Pancreas (tissue), 10 donors: Measurements from ENCODE around the gene RAP1GAP. TPM values are rescaled to one million over a fixed set of nuclear protein-coding genes. Genes with fewer than 3 reads are reported as not detected.

Experiments
- ATAC-seq, 4 donors: fragments of 200-7000 bp; cut with Tn5 transposase; one replicate each; pipeline versions ENCODE4 v1.8.0 to v1.9.1; 2020; ENCODE audit warnings: mild to moderate bottlenecking in 4 of 4, moderate library complexity in 4 of 4
- DNase-seq, 6 donors: peaks; one replicate each; pipeline ENCODE4 v3.0.0-alpha.2; 2020
- FAIRE-seq: peaks from 2 replicates; lab custom pipeline; 2012; peaks lifted over from hg19 to GRCh38; lab: Jason Lieb, UNC
- H3K27ac ChIP-seq, 4 donors: fragments of 200-600 bp; sonication (generic); 1 replicate in 3 of 4; 2 replicates in 1 of 4; pipeline versions ENCODE4 v1.5.0 to v1.8.0; 2020
- H3K27me3 ChIP-seq, 4 donors: fragments of 200-600 bp; one replicate each; pipeline ENCODE4 v1.8.0; 2021
- H3K36me3 ChIP-seq, 3 donors: fragments of 200-600 bp; sonication (generic) in 1 of 3; one replicate each; pipeline versions ENCODE4 v1.5.0 to v1.8.0; 2020 to 2021
- H3K4me1 ChIP-seq, 3 donors: fragments of 200-600 bp; one replicate each; pipeline ENCODE4 v1.8.0; 2021
- H3K4me3 ChIP-seq, 4 donors: fragments of 200-600 bp; sonication (generic) in 2 of 4; one replicate each; pipeline versions ENCODE4 v1.5.0 to v1.8.0; 2020 to 2021
- H3K9me3 ChIP-seq, 4 donors: fragments of 200-600 bp; one replicate each; pipeline ENCODE4 v1.8.0; 2021
- CTCF ChIP-seq, 4 donors: fragments of 200-600 bp; sonication (generic) in 3 of 4; IDR thresholded peaks; one replicate each; pipeline versions ENCODE4 v1.5.0 to v1.8.0; 2021; ENCODE audit warnings: antibody characterized with exemption in 4 of 4
- WGBS, 2 donors: extraction: QIAGEN DNeasy Blood & Tissue Kit; methylation state at CpG; one replicate each; pipeline ENCODE4 v1.1.7; 2013; 5-methylcytosine and 5-hydroxymethylcytosine counted together
- intact Hi-C, 3 donors: fragments of 100-400 bp; cut with DNase I; formaldehyde crosslinking; loops; one replicate each; pipeline versions ENCODE4 v1.11.1 to v1.14.2; 2022
- polyA plus RNA-seq, 2 donors: library from polyadenylated mRNA; stranded (reverse); fragments of 200-250 nt; gene quantifications; one replicate each; pipeline ENCODE4 v1.2.3, GENCODE V29; 2013
- total RNA-seq, 6 donors: library from RNA; stranded (reverse); fragmentation: NEBNext Ultra II Directional in 4 of 6; extraction: Animal tissue kit (Norgen Biotek cat#: 25700) in 4 of 6; gene quantifications; one replicate each; pipeline versions ENCODE4 v1.2.1 to v1.2.4, GENCODE V29; 2021 to 2023
- donor health status: healthy with polysubstance abuse.
- donor health status: DM: no; HTN: no; CAD: no; lungs with moderate emphysema.
- donor health status: DM: no; HTN: no; CAD: no.
- donor health status: control.
- donor health status: control.
- donor health status: Bipolar disorder and iron deficiency.
- donor health status: DM: yes; HTN: yes; CAD: no.
- donor health status: DM: no; HTN: no; CAD: no.
- donor health status: DM: no; HTN: no; CAD: no.
- donor health status: DM: yes; HTN: yes; CAD: no.

RAP1GAP gene
- total and polyA plus RNA-seq, 8 donors = 53.4 to 100 (median 73.0) TPM

- no peak for TF ChIP-seq CTCF (IDR thresholded peaks at IDR 0.05)
- WGBS, 2 donors = 92 to 95% methylated on average over 9 of the region's 9 CpGs
- DNase-seq (no peak), FAIRE-seq (no peak), ATAC-seq (no peak)
- no peaks in the 10 kb centered on the region for H3K27me3 ChIP-seq
- no peak overlapping the region for H3K27ac ChIP-seq
- no peaks in the 10 kb centered on the region for H3K4me1 ChIP-seq
- no peaks in the 10 kb centered on the region for H3K9me3 ChIP-seq
- intact Hi-C loops = no loop called here
- no peak overlapping the region for H3K4me3 ChIP-seq
- H3K36me3 ChIP-seq = peaks cover 0 to 10% (median 0%) of the 10 kb centered on the region in 3 donors
Observed at GRCh38 chr1:21681426-21681825, 12.3 kb upstream of the RAP1GAP start.

GRCh38 chr1:21680918-21681317 lies 11.8 kb upstream of the RAP1GAP start:
- 80 to 84% methylated on average over 3 of the region's 3 CpGs for WGBS, 2 donors
- intact Hi-C loops = no loop called here
- no peak for DNase-seq
- TF ChIP-seq CTCF (IDR thresholded peaks at IDR 0.05) = no peak
- H3K27me3 ChIP-seq = no peaks in the 10 kb centered on the region
- no peak overlapping the region for H3K4me3 ChIP-seq
- no peak for FAIRE-seq
- H3K36me3 ChIP-seq = peaks cover 0 to 9% (median 0%) of the 10 kb centered on the region in 3 donors
- no peak overlapping the region for H3K27ac ChIP-seq
- H3K9me3 ChIP-seq = no peaks in the 10 kb centered on the region
- H3K4me1 ChIP-seq = no peaks in the 10 kb centered on the region
- peak in 1 of 4 donors; percentile 38 for ATAC-seq

GRCh38 chr1:21680381-21680780 lies 11.2 kb upstream of the RAP1GAP start:
- 87 to 97% methylated on average over 1 of the region's 1 CpG for WGBS, 2 donors
- H3K27ac ChIP-seq = no peak overlapping the region
- no peaks in the 10 kb centered on the region for H3K27me3 ChIP-seq
- intact Hi-C loops = no loop called here
- DNase-seq (no peak), ATAC-seq (no peak), FAIRE-seq (no peak)
- H3K4me3 ChIP-seq = no peak overlapping the region
- H3K4me1 ChIP-seq = no peaks in the 10 kb centered on the region
- no peaks in the 10 kb centered on the region for H3K9me3 ChIP-seq
- H3K36me3 ChIP-seq = peaks cover 0 to 9% (median 0%) of the 10 kb centered on the region in 3 donors
- TF ChIP-seq CTCF (IDR thresholded peaks at IDR 0.05) = no peak

GRCh38 chr1:21677168-21677567 lies 8.0 kb upstream of the RAP1GAP start:
- DNase-seq = no peak
- H3K36me3 ChIP-seq = peaks cover 0 to 9% (median 0%) of the 10 kb centered on the region in 3 donors
- ATAC-seq = no peak

More at GRCh38 chr1:21677168-21677567, 8.0 kb upstream of the RAP1GAP start:
- WGBS, 2 donors = 88% methylated on average over 6 of the region's 6 CpGs
- intact Hi-C loops = no loop called here
- H3K4me3 ChIP-seq = no peak overlapping the region
- no peak for TF ChIP-seq CTCF (IDR thresholded peaks at IDR 0.05)
- H3K4me1 ChIP-seq = peaks cover 0 to 13% (median 3%) of the 10 kb centered on the region in 3 donors
- no peaks in the 10 kb centered on the region for H3K9me3 ChIP-seq
- H3K27ac ChIP-seq = no peak overlapping the region
- no peaks in the 10 kb centered on the region for H3K27me3 ChIP-seq
- FAIRE-seq = no peak
